HG03196 (cell line): ENCODE results near the gene UBAC1.

Experiments used
- ATAC-seq: cut with Tn5 transposase; IDR thresholded peaks from one replicate; pipeline ENCODE4 v1.9.1; 2021; ENCODE audit not compliant: unreplicated experiment

Gene UBAC1

DNA sequence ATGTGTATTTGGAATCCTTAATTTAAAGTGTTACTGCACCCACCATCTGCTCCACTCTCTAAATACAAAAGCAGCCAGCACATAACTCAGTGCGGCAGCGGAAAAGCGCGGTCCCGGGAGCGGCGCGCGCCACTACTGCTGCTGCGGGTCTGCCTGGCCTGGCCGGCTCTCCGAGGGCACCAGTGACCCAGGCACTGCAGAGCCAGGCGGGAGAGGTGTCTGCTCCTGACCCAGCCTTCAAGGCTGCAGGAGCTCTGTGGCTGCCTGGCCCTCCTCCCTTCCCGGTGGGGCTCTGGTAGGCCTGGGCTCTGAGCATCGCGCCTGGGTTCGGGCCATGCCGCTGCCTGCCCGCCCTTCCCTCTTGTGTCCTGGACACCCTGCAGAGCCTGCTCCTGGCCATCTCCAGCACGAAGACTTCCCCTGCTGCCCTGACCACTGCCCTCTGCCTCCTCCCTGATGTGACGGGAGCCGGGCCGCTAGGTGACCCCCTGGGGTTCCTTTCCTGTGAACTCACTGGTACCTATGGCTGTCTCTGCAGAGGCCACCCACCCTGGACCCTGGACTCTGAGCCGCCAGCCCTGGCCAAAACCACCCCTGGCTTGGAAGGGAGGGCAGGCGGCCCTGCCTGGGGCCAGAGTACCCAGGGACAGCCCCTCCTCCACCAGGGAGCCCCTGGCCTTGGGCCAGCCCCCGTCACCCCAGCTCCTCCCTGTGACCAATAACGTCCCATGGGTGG is 32.8 kb upstream of the UBAC1 start:
- no peak for ATAC-seq

DNA sequence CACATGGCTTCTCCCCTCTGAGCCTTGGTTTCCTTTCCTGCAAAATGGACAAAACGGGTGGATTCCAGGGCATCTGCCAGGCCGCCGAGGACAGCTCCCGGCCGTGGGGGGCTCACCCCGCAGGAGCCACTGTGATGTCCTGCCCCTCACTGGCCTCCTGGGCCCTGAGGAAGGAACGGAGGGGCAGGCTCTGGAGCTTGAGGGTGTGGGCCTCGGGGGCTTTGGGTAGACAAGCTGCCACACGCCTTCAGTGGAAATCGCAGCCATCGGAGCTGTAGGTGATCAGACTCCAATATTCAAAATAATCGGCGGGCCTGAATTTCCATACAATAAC is 32.2 kb upstream of the UBAC1 start:
- no peak for ATAC-seq

DNA sequence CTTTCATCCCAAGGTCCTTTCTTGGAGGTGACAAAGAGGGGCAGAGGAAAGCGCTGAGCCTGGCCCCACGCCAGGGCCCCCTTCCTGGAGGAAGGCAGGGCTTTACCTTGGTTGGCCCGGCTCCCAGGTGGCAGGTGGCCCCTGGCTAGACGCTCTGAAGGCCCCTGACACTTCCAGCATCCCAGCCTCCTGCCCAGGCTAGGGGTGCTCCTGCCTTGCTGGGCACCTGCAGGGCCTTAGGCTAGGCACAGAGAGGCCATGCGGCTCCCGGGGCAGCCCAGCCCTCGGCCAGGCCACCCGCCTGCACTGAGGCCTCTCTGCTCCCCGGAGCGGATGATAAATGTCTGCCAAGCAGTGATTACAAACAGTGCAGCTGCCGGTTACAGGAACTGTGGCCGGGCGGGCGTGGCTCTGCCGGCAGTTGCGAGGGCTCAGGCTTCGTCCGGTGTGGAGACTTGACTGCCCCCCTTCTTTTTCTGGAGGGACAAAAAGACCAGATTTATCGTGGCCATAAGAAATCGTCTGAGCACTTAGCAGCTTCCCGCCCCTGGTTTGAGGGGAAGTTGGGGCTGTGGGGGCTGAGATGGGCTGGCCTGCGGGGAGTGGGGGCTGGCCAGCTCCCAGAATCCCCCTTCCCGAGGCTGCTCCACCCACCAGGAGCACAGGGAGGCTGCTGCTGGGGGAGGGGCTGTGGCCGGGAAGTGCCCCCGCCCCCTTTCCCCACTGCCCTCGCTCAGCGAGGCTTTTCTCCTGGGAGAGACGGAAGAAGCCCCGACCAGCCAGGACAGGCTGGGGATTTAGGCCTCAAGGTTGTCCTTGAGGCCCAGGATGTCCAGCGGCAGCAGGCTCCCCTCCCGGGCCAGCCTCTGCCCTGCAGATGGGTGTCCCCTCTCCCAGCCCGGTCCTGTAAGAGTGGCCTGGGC is 31.6 kb upstream of the UBAC1 start:
- no peak for ATAC-seq

DNA sequence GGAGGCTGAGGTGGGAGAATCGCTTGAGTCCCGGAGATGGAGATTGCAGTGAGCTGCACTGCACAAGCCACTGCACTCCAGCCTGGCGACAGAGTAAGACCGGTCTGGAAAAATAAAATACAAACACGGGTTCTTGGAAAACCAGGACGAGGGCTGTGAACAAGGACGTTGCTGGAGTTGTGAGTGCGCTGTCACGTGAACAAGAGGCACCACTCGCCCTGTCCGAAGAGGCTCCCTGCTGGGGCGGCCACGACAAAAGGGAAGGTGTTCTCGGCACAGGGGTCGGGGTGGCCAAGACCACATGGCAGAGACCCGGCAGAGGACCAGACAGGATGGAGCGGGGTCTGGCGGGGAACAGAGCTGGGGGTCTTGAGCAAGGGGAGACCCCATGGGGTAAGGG is 30.6 kb upstream of the UBAC1 start:
- no peak for ATAC-seq

DNA sequence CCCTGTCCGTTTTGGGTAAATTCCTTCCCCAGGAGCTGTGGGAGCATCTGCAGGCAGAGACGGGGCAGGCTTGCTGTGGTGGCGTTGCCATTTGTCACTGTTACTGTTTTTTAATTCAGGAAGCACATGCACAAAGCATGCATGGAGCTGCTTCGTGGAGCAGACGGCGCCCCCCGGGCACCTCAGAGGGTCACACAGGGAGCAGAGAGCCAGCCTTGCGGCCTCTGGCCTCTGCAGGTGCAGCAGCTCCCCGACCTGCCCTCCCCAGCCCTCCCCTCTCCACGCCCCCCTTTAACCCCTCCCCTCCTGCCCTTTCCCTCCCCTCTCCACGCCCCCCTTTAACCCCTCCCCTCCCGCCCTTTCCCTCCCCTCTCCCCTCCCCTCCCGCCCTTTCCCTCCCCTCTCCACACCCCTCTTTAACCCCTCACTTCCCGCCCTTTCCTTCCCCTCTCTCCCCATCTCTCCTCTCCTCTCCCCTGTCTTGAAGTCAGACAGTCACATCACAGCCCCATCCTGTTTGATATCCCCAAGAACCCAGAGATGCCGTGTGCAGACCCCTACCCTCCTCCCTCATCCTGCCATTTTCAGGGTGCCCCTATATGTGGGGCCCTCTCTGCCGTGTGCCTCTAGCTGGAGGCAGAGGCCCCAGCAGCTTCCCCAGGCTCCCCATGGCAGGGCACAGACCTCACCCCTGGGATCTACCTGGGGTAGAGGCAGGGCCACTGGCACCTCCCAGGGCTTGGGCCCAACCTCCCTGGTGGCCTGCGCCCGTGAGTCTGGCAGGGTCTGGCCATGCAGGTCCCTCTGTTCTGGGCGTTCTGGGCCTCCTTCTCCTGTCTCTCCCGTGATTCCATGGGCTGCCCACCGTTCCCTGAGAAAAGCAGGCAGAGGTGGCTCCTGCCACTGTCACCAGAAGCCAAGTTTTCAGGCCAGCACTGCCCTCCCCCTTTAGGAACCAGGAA is 29.6 kb upstream of the UBAC1 start:
- ATAC-seq, result no peak

DNA sequence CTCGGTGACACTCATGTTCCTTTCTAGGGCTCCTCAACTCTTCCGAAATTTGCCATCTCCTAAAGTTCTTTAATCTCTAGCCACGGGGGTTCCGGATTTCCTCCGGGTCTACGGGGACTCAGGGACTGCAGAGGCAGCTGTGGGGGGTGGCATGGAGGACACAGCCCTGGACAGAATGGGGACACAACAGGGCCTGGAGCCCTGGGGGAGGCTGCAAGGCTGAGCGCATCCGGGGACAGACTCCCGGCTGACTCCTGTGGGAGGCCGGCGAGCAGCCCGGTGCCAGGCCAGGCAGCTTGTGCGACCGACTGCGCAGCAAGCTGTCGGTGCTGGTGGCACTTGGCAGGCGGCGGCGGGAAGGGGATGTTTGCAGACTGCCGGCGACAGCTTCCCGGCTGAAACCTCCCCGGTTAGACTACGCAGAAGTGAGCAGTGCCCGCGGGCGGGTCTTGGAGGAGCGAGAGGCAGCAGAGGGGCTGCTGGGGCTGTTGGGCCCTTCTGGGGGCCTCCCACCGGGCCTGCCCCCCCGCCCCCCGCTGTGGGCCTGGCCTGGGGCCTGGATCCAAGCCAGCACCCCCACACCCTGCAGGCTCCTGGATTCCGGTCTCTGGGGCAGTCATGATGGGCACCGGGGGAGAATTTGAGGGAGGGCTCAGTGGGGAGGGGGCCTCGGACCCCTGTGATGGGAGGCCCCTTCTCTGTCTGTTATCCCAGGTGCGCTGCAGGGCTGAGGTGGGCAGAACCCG is 28.7 kb upstream of the UBAC1 start:
- ATAC-seq, result no peak

DNA sequence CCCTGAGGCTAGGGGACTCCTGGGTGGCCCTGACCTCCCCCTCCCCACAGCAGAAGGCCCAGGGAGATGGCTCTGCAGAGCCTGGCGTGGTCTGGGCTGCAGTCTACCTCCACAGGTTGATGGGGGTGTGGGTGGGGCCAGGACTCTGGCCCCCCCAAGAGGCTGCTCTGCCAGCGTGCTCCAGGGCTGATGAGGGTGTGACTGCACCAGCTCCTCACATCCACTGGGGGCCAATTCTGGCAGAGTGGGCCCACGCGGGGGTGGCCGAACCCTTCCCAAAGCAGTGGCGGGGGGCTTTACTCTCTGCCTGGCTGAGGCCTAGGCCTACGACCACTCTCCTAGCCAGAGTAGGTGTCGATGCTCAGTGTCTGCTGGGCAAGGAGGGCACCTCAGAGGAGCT is 28.0 kb upstream of the UBAC1 start:
- no peak for ATAC-seq

DNA sequence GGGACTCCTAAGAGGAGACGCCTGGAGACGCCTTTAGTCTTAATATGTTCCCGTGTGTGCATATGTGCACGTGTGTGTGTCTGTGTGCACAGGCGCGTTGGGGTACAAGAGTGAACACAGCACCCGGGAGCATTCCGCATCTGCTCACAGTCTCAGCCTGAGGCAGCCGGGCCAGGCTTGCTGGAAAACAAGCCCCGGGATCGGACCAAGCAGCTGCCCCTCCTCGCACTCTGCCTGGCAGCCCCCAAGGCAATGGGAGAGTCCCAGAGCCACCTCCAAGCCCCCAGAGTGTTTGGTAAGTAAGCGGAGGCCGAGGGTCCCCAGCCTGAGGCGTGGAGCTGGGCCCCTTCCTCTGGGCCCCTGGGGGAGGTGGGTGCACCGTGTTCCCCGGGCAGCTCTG is 27.3 kb upstream of the UBAC1 start:
- ATAC-seq, result no peak

DNA sequence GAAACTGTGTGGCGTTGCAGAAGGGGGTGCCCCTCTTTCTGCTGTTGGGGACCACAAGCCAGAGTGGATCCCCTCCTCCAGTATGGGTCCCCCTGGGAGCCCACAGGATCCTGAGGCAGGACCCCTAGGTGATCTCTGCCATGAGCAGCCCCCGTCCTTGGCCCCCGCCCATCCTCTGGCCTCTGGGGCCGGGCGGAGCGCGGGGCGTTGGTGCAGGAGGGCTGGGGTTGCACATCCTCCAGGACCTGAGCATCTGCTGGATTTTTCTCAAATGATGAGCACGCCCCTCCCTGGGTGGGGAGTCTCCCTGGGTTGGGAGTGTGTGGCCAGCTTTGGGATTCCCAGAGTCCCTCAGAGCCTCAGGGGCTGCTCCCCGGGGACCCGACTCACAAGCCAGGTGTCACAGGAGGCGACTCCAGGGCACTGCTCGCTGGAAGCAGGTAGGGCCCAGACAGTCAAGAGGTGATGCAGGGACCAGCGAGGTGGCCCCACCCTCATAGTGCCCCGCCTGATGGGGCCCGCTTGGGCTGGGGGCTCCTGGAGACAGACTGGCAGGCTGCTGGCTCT is 26.7 kb upstream of the UBAC1 start:
- no peak for ATAC-seq

DNA sequence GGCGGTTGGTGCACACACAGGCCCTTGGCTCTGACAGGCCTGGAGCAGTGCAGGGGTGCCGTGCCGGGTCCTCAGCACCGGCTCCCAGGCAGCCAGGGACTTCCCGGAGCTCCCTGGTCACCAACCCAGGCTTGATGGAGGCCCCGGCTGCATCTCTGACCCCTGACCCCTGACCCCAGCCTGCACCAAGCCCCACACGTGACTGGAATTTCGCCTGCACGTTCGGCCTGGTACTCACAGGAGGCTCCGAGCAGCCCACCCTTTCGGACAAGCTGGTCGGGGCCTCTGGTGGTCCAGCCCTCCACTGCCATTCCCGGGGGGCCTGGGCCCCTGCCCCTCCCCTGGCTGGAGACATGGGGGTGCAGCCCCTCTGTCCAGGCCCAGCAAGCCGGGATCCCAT is 25.4 kb upstream of the UBAC1 start:
- ATAC-seq, result no peak

DNA sequence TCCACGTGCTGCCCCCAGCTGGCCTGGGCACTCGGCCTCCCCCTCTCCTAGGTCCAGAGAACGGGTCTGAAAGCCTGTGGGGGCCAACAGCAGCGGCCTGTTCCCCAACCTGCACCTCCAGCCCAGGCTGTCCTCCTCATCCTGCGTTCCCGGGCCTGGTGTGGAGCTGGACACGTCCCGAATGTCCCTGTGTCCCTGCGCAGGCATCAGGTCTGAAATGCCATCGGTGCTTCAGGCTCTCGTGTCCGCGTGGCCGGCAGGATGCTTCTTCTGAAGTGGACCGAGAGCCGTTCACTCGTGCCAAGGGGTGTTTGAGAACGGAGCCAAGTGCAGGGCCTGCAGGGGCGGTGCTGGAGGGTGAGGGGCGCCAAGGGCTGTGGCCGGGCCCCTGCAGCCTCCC is 24.7 kb upstream of the UBAC1 start:
- ATAC-seq, result no peak

DNA sequence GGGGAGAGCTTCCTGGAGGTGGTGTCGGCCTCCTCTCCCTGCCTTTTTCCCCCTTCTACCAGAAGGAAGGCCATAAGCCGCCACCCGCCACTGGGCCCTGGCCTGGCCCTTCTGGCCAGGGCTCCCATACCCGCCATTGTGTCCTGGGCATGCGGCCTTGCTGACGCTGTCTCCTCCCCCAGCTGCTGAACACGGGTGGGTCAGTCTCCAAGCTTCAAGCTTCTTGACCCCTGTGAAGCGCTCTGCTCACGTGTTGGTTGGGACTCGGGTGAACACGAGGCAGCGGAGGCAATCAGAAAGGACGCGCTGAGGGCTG is 24.2 kb upstream of the UBAC1 start:
- no peak for ATAC-seq

DNA sequence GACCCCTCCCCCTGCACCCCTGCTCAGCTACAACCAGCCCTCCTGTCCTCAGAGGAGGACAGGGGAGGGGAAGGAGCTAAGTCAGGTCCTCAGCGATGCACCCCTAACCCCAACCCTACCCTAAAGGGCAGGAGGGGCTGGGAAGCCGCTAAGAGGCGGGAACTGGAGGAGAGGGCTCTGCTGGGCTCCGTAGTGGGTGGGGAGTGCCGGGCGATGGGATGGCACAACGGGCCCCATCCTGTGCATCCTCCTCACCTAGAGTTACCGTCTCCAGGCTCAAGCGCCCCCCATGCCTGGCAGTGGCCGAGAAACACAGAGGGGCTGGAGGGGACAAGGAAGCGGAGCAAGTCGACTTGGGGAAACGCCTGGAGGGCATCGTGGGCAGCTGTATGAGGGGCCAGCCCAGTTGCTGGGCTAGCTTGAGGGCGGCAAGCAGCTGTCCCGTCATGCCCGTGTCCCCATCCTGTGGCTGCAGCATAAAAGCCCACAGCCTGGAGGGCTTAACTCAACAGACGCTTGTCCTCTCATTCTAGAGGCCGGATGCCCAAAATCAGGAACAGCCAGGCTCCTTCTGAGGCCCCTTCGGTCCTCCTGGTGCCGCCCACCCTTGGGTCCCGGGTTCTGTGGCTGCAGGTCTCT is 23.0 kb upstream of the UBAC1 start:
- ATAC-seq, result no peak

DNA sequence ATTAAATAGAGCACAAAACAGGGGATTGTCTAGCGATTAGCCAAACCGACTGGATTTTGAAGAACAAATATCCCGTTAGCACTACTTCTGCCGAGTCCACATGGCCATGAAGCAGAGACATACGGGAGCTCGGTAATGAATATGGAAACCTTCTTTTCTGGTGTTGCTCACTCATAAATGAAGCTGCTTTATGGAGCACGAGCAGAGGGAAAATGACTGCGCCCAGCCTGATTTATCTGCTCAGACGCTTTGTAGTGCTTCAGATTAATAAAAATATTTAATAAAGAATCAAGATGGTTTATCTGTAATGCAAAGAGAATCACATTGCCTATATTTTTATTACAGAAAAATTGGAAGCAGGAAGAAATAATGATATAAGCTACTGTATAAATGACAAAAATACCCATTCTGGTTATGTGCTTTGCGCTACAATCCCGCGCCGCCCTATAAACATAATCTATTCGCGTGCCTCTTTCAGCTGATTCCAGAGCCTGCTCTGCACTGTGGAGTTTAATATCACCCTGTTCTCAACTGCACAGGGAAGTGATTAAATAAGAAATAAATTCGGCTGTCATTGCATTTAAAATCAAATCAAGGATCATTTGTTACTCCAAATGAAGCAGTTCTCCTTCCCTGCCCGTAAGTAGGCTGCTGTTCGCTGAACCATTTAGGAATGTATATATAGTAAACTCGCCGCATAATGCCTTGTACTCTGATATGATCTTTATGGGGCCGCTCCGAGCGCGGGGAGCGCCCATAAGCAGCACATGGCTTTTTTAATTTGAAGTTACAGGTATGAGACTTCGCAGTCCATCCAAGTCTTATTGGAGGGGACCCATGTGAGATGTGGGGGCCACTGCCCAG is 22.3 kb upstream of the UBAC1 start:
- ATAC-seq, result no peak

DNA sequence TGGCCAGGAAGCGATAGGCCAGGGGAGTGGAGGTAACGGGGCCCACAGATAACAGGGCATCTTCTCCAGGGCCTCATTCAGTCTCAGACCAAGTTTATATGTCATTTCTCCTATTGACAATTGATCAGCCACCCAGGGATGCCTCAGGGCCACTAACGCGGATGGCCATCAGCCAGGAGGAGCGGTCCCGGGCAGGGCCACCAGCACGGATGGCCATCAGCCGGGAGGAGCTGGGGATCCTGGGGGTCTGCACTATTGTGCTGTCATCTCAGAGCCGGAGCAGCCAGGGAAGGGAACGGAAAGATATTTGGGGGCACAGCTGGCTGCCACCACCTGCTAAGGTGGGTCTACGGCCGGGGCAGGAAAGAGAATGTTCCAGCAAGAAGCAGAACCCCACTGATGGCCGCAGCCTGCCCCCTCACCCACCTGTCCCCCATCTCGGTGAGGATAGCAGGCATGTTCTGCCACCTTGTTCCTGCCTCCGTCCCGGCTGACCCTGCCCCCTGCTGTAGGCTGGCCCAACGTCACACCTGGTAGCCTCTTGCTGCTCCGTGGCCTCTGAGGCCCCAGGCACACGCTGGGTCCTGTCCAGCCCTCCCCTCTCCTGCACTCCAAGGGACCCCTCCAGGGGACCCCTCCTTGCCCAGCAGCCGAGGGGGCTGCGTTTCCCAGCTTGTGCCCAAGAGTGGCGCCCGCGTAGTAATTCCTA is 21.5 kb upstream of the UBAC1 start:
- ATAC-seq, result no peak

DNA sequence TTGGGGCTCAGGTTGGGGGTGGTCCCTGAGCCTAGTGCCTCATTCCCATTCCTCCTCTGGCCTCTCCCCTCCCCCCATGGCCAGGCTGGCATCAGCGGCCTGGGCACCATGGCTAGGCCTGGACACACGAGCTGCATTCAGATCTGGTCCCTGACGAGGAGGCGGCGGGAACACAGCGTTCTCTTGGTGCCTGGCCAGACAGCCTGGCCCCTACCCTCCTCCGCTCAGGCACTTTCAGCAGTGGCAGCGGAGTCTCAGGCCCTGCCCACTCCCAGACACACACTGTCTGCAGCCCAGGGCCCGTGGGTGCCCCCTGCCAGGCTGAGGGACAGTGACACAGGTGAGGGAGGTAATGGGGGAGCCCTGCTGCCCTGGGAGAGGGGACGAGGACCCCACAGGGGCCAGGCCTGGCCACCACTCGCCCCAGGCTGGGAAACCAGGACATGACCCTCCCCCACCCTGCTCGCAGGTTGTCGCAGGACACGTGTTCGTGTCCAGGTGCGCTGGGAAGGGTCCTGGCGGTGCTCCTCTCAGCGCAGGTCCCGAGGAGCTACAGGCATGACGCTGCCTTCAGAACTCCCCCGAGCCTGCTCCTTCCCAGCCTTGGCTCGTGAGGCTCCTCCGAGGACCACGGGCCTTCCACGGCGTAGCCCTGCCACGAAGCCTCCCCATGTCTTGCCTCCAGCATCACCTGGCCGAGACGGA is 19.9 kb upstream of the UBAC1 start:
- ATAC-seq, result no peak

DNA sequence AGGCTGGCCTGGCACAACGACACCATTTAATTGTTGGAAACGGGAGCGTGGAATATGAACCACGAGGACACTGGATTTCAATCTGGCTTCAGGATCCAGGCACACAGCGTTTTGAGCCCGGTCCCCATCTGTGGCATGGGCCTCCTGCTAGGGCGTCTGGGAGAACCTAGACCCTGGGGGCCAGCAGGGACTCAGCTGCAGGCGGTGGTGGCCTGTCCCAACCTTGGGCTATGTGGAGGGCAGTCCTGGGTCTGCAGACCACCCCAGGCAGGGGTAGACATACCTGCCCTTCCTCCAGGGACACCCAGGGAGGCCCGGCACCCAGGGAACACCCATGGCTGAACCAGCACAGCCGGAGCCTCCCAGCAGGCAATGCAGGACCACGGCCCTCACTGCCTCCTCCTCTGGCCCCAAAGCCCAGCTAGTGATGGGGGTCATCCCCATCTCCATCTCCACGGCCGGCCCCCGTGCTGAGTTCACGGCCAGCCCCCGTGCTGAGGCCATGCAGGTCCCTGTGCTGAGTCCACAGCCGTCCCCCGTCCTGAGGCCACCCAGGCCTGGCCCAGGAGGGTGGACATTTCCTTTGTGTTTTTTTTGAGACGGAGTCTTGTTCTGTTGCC is 18.5 kb upstream of the UBAC1 start:
- no peak for ATAC-seq
